ENCODE results near the gene PDE3B. TPM values are rescaled to one million over a fixed set of nuclear protein-coding genes. Genes with fewer than 3 reads are reported as not detected.

Gene PDE3B
- total and polyA plus RNA-seq, 9 of the 15 experiments (the other 6 are each of a cell fraction or from before 2014, with no cell fraction given): 2.3 to 22.5 (median 12.2) TPM

DNA sequence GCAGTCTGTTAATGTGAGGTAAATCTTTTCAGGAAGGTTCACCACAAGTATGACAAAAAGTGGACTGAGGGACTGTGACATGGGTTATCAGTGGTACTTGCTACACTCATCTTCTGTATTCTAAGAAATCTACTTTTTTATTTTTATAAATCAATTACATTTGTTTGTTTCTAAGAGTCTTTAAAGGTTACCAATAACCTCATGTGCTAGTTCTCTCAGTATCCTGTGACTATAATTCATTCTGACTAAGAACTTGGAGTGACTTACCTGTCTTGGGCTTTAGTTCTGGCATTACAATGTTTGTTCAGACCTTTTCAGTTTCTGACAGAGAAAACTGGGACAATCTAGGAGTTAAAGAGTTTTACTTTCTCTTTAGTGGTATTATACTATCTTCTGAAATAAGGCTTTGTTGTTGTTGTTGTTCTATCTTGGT lies 108.4 kb downstream of the PDE3B start:
- H3K9me1 ChIP-seq (ENCODE audit: control insufficient read depth, insufficient read depth, low read length): no peaks in the 10 kb centered on the region
- no peaks in the 10 kb centered on the region for H4K20me1 ChIP-seq (replicated peaks; ENCODE audit: control insufficient read depth, insufficient read depth, low read length)
- H3K4me1 ChIP-seq (replicated peaks in 1 of 2; ENCODE audit: control insufficient read depth in 2 of 2, insufficient read depth in 2 of 2, low read length in 2 of 2): no peaks in the 10 kb centered on the region; a peak in 1 of 5 replicates
- H3K79me2 ChIP-seq (ENCODE audit: control insufficient read depth, insufficient read depth, low read length): peaks cover 11% of the 10 kb centered on the region
- no peak overlapping the region for H2AFZ ChIP-seq (ENCODE audit: low read depth, low read length)
- peak overlapping the region; percentile 7; the same call in 1 of the 3 replicates for H3K27ac ChIP-seq (ENCODE audit: extremely low read depth, low read depth, low read length)
- no peak overlapping the region for H3K9ac ChIP-seq (ENCODE audit: insufficient read depth in 1 of 2, low read depth in 2 of 2, low read length in 2 of 2)
- no peak overlapping the region for H3K4me2 ChIP-seq (ENCODE audit: insufficient read depth, low read length)
- H3K4me3 ChIP-seq: no peak overlapping the region
- H3K27me3 ChIP-seq (ENCODE audit: control insufficient read depth in 2 of 2, insufficient read depth in 2 of 2, low read length in 2 of 2): no peaks in the 10 kb centered on the region
- POLR2A ChIA-PET: interaction anchor here (0.6 to 1.2 kb wide), 3 partner anchors 9 to 18 kb away, joined by 3 to 7 read pairs (median 3); no protein-coding TSS in a partner anchor
- ATAC-seq: no peak
- H3K36me3 ChIP-seq (ENCODE audit: control insufficient read depth, insufficient read depth, low read length): no peaks in the 10 kb centered on the region
- intact Hi-C loops (cut with micrococcal nuclease) (no loop called here), in situ Hi-C loops (cut with MboI) (no loop called here)
- FAIRE-seq: no peak
- CTCF ChIA-PET (ENCODE audit: low intra/inter-chr PET ratio): no interaction called here
- DNase-seq (ENCODE audit: extremely low read depth in 1 of 4, low spot score in 3 of 4): no peak
- TF ChIP-seq, protein P1, sequence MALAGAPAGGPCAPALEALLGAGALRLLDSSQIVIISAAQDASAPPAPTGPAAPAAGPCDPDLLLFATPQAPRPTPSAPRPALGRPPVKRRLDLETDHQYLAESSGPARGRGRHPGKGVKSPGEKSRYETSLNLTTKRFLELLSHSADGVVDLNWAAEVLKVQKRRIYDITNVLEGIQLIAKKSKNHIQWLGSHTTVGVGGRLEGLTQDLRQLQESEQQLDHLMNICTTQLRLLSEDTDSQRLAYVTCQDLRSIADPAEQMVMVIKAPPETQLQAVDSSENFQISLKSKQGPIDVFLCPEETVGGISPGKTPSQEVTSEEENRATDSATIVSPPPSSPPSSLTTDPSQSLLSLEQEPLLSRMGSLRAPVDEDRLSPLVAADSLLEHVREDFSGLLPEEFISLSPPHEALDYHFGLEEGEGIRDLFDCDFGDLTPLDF (CRISPR knock-in tag; IDR thresholded peaks at IDR 0.05): no peak
- TF ChIP-seq ARHGAP35 (IDR thresholded peaks at IDR 0.05; ENCODE audit: partially characterized antibody): no peak
- no peak for TF ChIP-seq EP300 (IDR thresholded peaks at IDR 0.05; ENCODE audit: low read length)
- TF ChIP-seq NFRKB (IDR thresholded peaks at IDR 0.05; ENCODE audit: low read depth): no peak
- TF ChIP-seq NBN (IDR thresholded peaks at IDR 0.05; ENCODE audit: low read depth): no peak
- no peak for TF ChIP-seq SRSF1 (IDR thresholded peaks at IDR 0.05; ENCODE audit: low read depth, low read length)
- no peak for TF ChIP-seq ZNF165 (CRISPR knock-in tag; IDR thresholded peaks at IDR 0.05; ENCODE audit: borderline replicate concordance)
- TF ChIP-seq ZKSCAN8 (CRISPR knock-in tag; IDR thresholded peaks at IDR 0.05): no peak
- TF ChIP-seq, protein P2, sequence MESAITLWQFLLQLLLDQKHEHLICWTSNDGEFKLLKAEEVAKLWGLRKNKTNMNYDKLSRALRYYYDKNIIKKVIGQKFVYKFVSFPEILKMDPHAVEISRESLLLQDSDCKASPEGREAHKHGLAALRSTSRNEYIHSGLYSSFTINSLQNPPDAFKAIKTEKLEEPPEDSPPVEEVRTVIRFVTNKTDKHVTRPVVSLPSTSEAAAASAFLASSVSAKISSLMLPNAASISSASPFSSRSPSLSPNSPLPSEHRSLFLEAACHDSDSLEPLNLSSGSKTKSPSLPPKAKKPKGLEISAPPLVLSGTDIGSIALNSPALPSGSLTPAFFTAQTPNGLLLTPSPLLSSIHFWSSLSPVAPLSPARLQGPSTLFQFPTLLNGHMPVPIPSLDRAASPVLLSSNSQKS (CRISPR knock-in tag; IDR thresholded peaks at IDR 0.05): no peak
- no peak for TF ChIP-seq ZC3H11A (IDR thresholded peaks at IDR 0.05; ENCODE audit: low read depth, low read length)
- no peak for TF ChIP-seq NFIX (CRISPR knock-in tag; IDR thresholded peaks at IDR 0.05; ENCODE audit: low read depth)
- no peak for TF ChIP-seq SP2 (IDR thresholded peaks at IDR 0.05; ENCODE audit: extremely low read depth, low read depth, low read length, poor library complexity, severe bottlenecking)
- no peak for TF ChIP-seq FOXK2 (conservative IDR thresholded peaks at IDR 0.05 in 1 of 2, IDR thresholded peaks at IDR 0.05 in 1 of 2; ENCODE audit: low read depth in 2 of 2)
- TF ChIP-seq, protein P3, sequence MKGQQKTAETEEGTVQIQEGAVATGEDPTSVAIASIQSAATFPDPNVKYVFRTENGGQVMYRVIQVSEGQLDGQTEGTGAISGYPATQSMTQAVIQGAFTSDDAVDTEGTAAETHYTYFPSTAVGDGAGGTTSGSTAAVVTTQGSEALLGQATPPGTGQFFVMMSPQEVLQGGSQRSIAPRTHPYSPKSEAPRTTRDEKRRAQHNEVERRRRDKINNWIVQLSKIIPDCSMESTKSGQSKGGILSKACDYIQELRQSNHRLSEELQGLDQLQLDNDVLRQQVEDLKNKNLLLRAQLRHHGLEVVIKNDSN (CRISPR knock-in tag; IDR thresholded peaks at IDR 0.05): no peak
- TF ChIP-seq SETDB1 (IDR thresholded peaks at IDR 0.05; ENCODE audit: low read length): no peak
- no peak for TF ChIP-seq ZKSCAN3 (CRISPR knock-in tag; IDR thresholded peaks at IDR 0.05)
- no peak for TF ChIP-seq MCM7 (IDR thresholded peaks at IDR 0.05)
- no peak for TF ChIP-seq ZNF780A (CRISPR knock-in tag; IDR thresholded peaks at IDR 0.05)
- no TSS peak for BruUV-seq (replicated peaks)
- no peaks in the 10 kb centered on the region for H3K9me3 ChIP-seq (replicated peaks; ENCODE audit: control insufficient read depth, insufficient read depth, low read depth, low read length)

All from K562 (cell line).